HepG2 (cell line): ENCODE results near the gene IQGAP2. TPM values are rescaled to one million over a fixed set of nuclear protein-coding genes. Genes with fewer than 3 reads are reported as not detected.
A peak's percentile ranks its signal among the peaks of the same experiment; 100 is the strongest.

ENCODE experiments used
- ATAC-seq: fragments of 200-7000 bp; cut with Tn5 transposase; 3 replicates; pipeline ENCODE4 v1.9.1; 2020; ENCODE audit warnings: mild to moderate bottlenecking, moderate library complexity
- BruUV-seq: library from RNA; stranded (reverse); fragments of 400-500 nt; replicated peaks from 2 replicates; lab custom pipeline; 2021; lab: Mats Ljungman, UMichigan
- CTCF ChIA-PET: fragments of 300-600 bp; formaldehyde crosslinking; extraction: SDS; loops from one replicate; lab custom pipeline; 2021; ENCODE audit warnings: low total read pairs, inconsistent platforms, low intra/inter-chr PET ratio; lab: Yijun Ruan, JAX
- POLR2A ChIA-PET: fragments of 350-600 bp; sonication (Branson Sonifier 250); formaldehyde crosslinking; loops from one replicate; lab custom pipeline; 2020; ENCODE audit warnings: antibody characterized with exemption, inconsistent platforms; lab: Yijun Ruan, JAX
- DNase-seq: peaks from one replicate; pipeline ENCODE4 v3.0.0-alpha.2; 2015; ENCODE audit warnings: low spot score
- FAIRE-seq: peaks from 3 replicates; lab custom pipeline; 2011; peaks lifted over from hg19 to GRCh38; lab: Jason Lieb, UNC
- H2AFZ ChIP-seq: one replicate; pipeline ENCODE4 v1.6.1; 2011; ENCODE audit warnings: low read length, inconsistent platforms
- H3K27ac ChIP-seq: fragments of 300-600 bp; 3 replicates; pipeline ENCODE4 v1.8.0; 2011; ENCODE audit warnings: mixed run types, mild to moderate bottlenecking, mixed read lengths, low read length, inconsistent platforms; ENCODE audit not compliant: insufficient read depth; ENCODE audit errors: extremely low read length
- H3K27me3 ChIP-seq, 2 experiments: fragments of 200-600 bp in 1 of 2; 2 replicates in 1 of 2; 3 replicates in 1 of 2; pipeline versions ENCODE4 v1.6.0 to v1.8.0; 2011; ENCODE audit warnings: low read length in 2 of 2, mild to moderate bottlenecking in 2 of 2, moderate library complexity in 2 of 2, inconsistent platforms in 1 of 2; ENCODE audit not compliant: insufficient read depth in 2 of 2, control insufficient read depth in 1 of 2
- H3K36me3 ChIP-seq, 2 experiments: fragments of 200-600 bp in 1 of 2; replicated peaks in 1 of 2; 2 replicates in 1 of 2; 3 replicates in 1 of 2; pipeline versions ENCODE4 v1.5.1 to v1.8.0; 2011; ENCODE audit warnings: low read length in 2 of 2, inconsistent platforms in 1 of 2; ENCODE audit not compliant: insufficient read depth in 2 of 2, control insufficient read depth in 1 of 2
- H3K4me1 ChIP-seq: 2 replicates; pipeline ENCODE4 v1.5.1; 2012; ENCODE audit warnings: low read length, inconsistent platforms; ENCODE audit not compliant: insufficient read depth
- H3K4me2 ChIP-seq: 2 replicates; pipeline ENCODE4 v1.6.0; 2011; ENCODE audit warnings: low read depth, low read length, inconsistent platforms
- H3K4me3 ChIP-seq, 3 experiments: fragments of 200-600 bp in 1 of 3; sonication (generic), shearing (Covaris generic) in 1 of 3; replicated peaks in 1 of 3; 2 replicates each; pipeline ENCODE4 v1.5.1; 2011 to 2016; ENCODE audit warnings: low read length in 3 of 3, inconsistent platforms in 2 of 3, low read depth in 2 of 3, mild to moderate bottlenecking in 2 of 3, control low read depth in 1 of 3, mixed read lengths in 1 of 3; ENCODE audit not compliant: insufficient read depth in 1 of 3
- H3K79me2 ChIP-seq: one replicate; pipeline ENCODE4 v1.6.1; 2011; ENCODE audit warnings: low read length, inconsistent platforms; ENCODE audit not compliant: insufficient read depth
- H3K9ac ChIP-seq: 2 replicates; pipeline ENCODE4 v1.6.0; 2011; ENCODE audit warnings: mild to moderate bottlenecking, low read depth, low read length, inconsistent platforms; ENCODE audit not compliant: insufficient read depth
- H3K9me3 ChIP-seq: 2 replicates; pipeline ENCODE4 v1.5.1; 2012; ENCODE audit warnings: mild to moderate bottlenecking, low read length
- H4K20me1 ChIP-seq: 2 replicates; pipeline ENCODE4 v1.6.0; 2011; ENCODE audit warnings: inconsistent platforms, mild to moderate bottlenecking, low read length, moderate library complexity; ENCODE audit not compliant: insufficient read depth
- ATF6 ChIP-seq: sonication (generic); formaldehyde crosslinking; conservative IDR thresholded peaks from 2 replicates; pipeline ENCODE4 v1.4.0; 2020; ENCODE audit warnings: missing genetic modification reagents
- E2F1 ChIP-seq: sonication (generic); formaldehyde crosslinking; IDR thresholded peaks from 2 replicates; pipeline ENCODE4 v1.5.0; 2020; ENCODE audit warnings: missing genetic modification reagents
- IRF9 ChIP-seq: sonication (generic); formaldehyde crosslinking; IDR thresholded peaks from 2 replicates; pipeline ENCODE4 v1.8.0; 2022; ENCODE audit warnings: missing genetic modification reagents, mild to moderate bottlenecking, borderline replicate concordance
- MTF1 ChIP-seq: sonication (generic); formaldehyde crosslinking; IDR thresholded peaks from 2 replicates; pipeline ENCODE4 v1.5.0; 2020; ENCODE audit warnings: missing genetic modification reagents
- PLRG1 ChIP-seq: fragments of 450-650 bp; conservative IDR thresholded peaks from 2 replicates; pipeline ENCODE4 v1.6.1; 2016
- RBM22 ChIP-seq: fragments of 200-400 bp; formaldehyde crosslinking; optimal IDR thresholded peaks from 2 replicates; pipeline ENCODE3; 2017; ENCODE audit warnings: mild to moderate bottlenecking, low read length, moderate library complexity
- SP5 ChIP-seq: IDR thresholded peaks from 2 replicates; pipeline ENCODE4 v1.6.1; 2016; ENCODE audit warnings: low read depth, borderline replicate concordance
- TFAP4 ChIP-seq: sonication (generic); IDR thresholded peaks from 2 replicates; pipeline ENCODE4 v1.6.1; 2016; ENCODE audit warnings: low read depth, borderline replicate concordance
- THRA ChIP-seq: sonication (generic); formaldehyde crosslinking; IDR thresholded peaks from 2 replicates; pipeline ENCODE4 v1.4.0; 2020; ENCODE audit warnings: missing genetic modification reagents, borderline replicate concordance
- ZEB1 ChIP-seq: IDR thresholded peaks from 2 replicates; pipeline ENCODE4 v1.6.1; 2012; ENCODE audit warnings: mild to moderate bottlenecking, low read depth, inconsistent platforms; ENCODE audit not compliant: insufficient replicate concordance
- ZNF30 ChIP-seq: sonication (generic); formaldehyde crosslinking; IDR thresholded peaks from 2 replicates; pipeline ENCODE4 v1.5.0; 2020; ENCODE audit warnings: mild to moderate bottlenecking, missing genetic modification reagents
- ZNF768 ChIP-seq: sonication (generic); formaldehyde crosslinking; IDR thresholded peaks from 2 replicates; pipeline ENCODE4 v1.4.0; 2020; ENCODE audit warnings: missing genetic modification reagents
- ZNF891 ChIP-seq: sonication (generic); formaldehyde crosslinking; IDR thresholded peaks from 2 replicates; pipeline ENCODE4 v1.5.0; 2020; ENCODE audit warnings: mild to moderate bottlenecking, missing genetic modification reagents
- WGBS: methylation state at CpG from one replicate; pipeline ENCODE4 v1.1.6; 2017; ENCODE audit warnings: low lambda C conversion rate; 5-methylcytosine and 5-hydroxymethylcytosine counted together
- in situ Hi-C: cut with HindIII; loops from 2 replicates; pipeline ENCODE4 v1.10.0; 2017; ENCODE audit warnings: low pct_unique_long_range_greater_than_20kb; ENCODE audit not compliant: extremely low pct_ligation_motif_present
- intact Hi-C: fragments of 100-400 bp; cut with micrococcal nuclease; formaldehyde crosslinking; loops from one replicate; pipeline ENCODE4 v1.10.0; 2022; ENCODE audit not compliant: unreplicated experiment
- polyA plus RNA-seq, 8 experiments: library from polyadenylated mRNA; depleted of rRNA in 3 of 8; stranded (reverse) in 7 of 8; unstranded in 1 of 8; fragments of >200 nt; fragmentation: Illumina TruSeq in 4 of 8; extraction: Trizol in 4 of 8; gene quantifications; 2 replicates each; pipeline versions ENCODE4 v1.2.1 to v1.2.3, GENCODE V29; 2011 to 2016; ENCODE audit warnings: low read depth in 4 of 8, missing spikeins in 1 of 8, mixed read lengths in 1 of 8; ENCODE audit not compliant: insufficient read depth in 1 of 8
- total RNA-seq, 5 experiments: library from RNA; depleted of rRNA; stranded (reverse); fragments of >200 nt; fragmentation: Illumina TruSeq; extraction: Trizol; gene quantifications; 2 replicates each; pipeline ENCODE4 v1.2.3, GENCODE V29; 2016; ENCODE audit warnings: low read depth in 1 of 5

The IQGAP2 gene
- total and polyA plus RNA-seq, 2 of the 13 experiments (the other 11 are each of a cell fraction or from before 2014, with no cell fraction given), result 35.2 to 83.3 TPM

GRCh38 chr5:76723266-76723665 is 320.2 kb downstream of the IQGAP2 start:
- CTCF ChIA-PET, result no interaction called here
- WGBS, result 64% methylated on average over 1 of the region's 1 CpG
- H4K20me1 ChIP-seq, result no peaks in the 10 kb centered on the region
- ATAC-seq (no peak), FAIRE-seq (no peak)
- no peaks in the 10 kb centered on the region for H3K36me3 ChIP-seq
- peaks cover 21% of the 10 kb centered on the region for H3K4me1 ChIP-seq
- H2AFZ ChIP-seq, result no peak overlapping the region
- no peak overlapping the region for H3K9ac ChIP-seq
- H3K4me2 ChIP-seq, result no peak overlapping the region
- BruUV-seq, result no TSS peak
- in situ Hi-C loops, result no loop called here
- H3K27me3 ChIP-seq, result no peaks in the 10 kb centered on the region
- intact Hi-C loops, result no loop called here
- TF ChIP-seq ATF6 (CRISPR knock-in tag) (no peak), ZNF768 (peak; percentile 43; the same call in 1 of the 2 replicates)
- TF ChIP-seq, all 625 proteins: peak for 1
- no peaks in the 10 kb centered on the region for H3K9me3 ChIP-seq
- no peak overlapping the region for H3K27ac ChIP-seq
- POLR2A ChIA-PET, result interaction anchor here (0.8 kb wide), 1 partner anchor 11 kb away, joined by 3 read pairs; no protein-coding TSS in a partner anchor
- no peak for DNase-seq
- H3K79me2 ChIP-seq, result no peaks in the 10 kb centered on the region
- H3K4me3 ChIP-seq, result no peak overlapping the region

DNA sequence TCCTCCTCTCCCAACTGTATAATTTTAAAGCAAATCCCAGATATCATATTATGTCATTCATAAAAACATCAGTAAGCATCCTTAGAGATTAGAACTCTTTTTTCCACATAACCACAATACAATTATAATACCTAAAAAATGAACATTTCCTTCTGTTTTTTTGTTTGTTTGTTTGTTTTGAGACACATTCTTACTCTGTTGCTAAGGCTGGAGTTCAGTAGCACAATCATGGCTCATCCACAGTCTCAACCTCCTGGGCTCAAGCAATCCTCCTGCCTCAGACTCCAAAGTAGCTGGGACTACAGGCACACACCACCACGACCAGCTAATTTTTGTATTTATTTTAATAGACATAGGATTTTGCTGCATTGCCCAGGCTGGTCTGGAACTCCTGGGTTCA is 320.8 kb downstream of the IQGAP2 start:
- CTCF ChIA-PET, result no interaction called here
- TF ChIP-seq E2F1, result no peak
- no peak for TF ChIP-seq MTF1 (CRISPR knock-in tag)
- TF ChIP-seq IRF9, result no peak
- TF ChIP-seq THRA, result no peak
- no peak for TF ChIP-seq ZEB1
- no peak for TF ChIP-seq PLRG1
- TF ChIP-seq ZNF891 (CRISPR knock-in tag), result no peak
- TF ChIP-seq ZNF30 (CRISPR knock-in tag), result no peak
- no peak for TF ChIP-seq TFAP4
- TF ChIP-seq RBM22, result no peak
- no peak for TF ChIP-seq SP5 (CRISPR knock-in tag)

More for the DNA sequence above, 320.8 kb downstream of the IQGAP2 start:
- Histone ChIP-seq H3K9ac (no peak overlapping the region), H4K20me1 (no peaks in the 10 kb centered on the region), H3K4me1 (peaks cover 19% of the 10 kb centered on the region), H3K27me3 (no peaks in the 10 kb centered on the region), H3K4me2 (no peak overlapping the region), H3K9me3 (no peaks in the 10 kb centered on the region), H3K27ac (no peak overlapping the region), H3K4me3 (no peak overlapping the region), H3K79me2 (no peaks in the 10 kb centered on the region), H3K36me3 (no peaks in the 10 kb centered on the region), H2AFZ (no peak overlapping the region)
- in situ Hi-C loops (no loop called here), intact Hi-C loops (no loop called here)
- no TSS peak for BruUV-seq
- ATAC-seq, result no peak
- WGBS, result 91% methylated on average over 1 of the region's 1 CpG
- DNase-seq, result no peak
- POLR2A ChIA-PET, result no interaction called here
- FAIRE-seq, result no peak
